SU-DHL-6 (cell line): Measurements from ENCODE around the gene ZNF680.

Source experiments
- CTCF ChIP-seq: fragments of 200-600 bp; sonication (generic); IDR thresholded peaks from one replicate; pipeline ENCODE4 v1.5.1; 2017; ENCODE audit warnings: antibody characterized with exemption, mild to moderate bottlenecking, low read length, moderate library complexity; ENCODE audit not compliant: insufficient read depth, poor library complexity, severe bottlenecking
- EZH2phosphoT487 ChIP-seq: fragments of 200-600 bp; sonication (generic), shearing (Covaris generic); conservative IDR thresholded peaks from 2 replicates; pipeline ENCODE4 v1.6.1; 2018; ENCODE audit warnings: mild to moderate bottlenecking, antibody characterized with exemption, low read length, moderate library complexity, mixed read lengths

- TF ChIP-seq CTCF = no peak
- no peak for TF ChIP-seq EZH2phosphoT487
These were observed 48.1 kb upstream of the ZNF680 start for GRCh38 chr7:64610997-64611396.
